ENCODE data around the gene KRTAP9-2.
"Not testable (repeated sequence)": the region's sequence is repeated elsewhere in the genome, so short reads cannot be mapped to it uniquely, and the experiment has no call there.

Gene KRTAP9-2, protein sequence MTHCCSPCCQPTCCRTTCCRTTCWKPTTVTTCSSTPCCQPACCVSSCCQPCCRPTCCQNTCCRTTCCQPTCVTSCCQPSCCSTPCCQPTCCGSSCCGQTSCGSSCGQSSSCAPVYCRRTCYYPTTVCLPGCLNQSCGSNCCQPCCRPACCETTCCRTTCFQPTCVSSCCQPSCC

DNA sequence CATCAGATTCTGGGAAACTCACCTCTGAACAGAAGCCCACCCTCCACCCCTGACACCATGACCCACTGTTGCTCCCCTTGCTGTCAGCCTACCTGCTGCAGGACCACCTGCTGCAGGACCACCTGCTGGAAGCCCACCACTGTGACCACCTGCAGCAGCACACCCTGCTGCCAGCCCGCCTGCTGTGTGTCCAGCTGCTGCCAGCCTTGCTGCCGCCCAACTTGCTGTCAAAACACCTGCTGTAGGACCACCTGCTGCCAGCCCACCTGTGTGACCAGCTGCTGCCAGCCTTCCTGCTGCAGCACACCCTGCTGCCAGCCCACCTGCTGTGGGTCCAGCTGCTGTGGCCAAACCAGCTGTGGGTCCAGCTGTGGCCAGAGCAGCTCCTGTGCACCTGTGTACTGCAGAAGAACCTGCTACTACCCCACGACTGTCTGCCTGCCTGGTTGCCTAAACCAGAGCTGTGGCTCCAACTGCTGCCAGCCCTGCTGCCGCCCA lies at the start of gene KRTAP9-2:
KRTAP9-2 (plus strand) TSS at position 51 of the 498 bp plus-strand sequence; CDS start at position 58, 7 bp downstream.
- H3K36me3 ChIP-seq (ENCODE audit: control insufficient read depth in 5 of 5, insufficient read depth in 5 of 5, low read length in 5 of 5); H3K27ac ChIP-seq (ENCODE audit: low read depth, low read length); H3K4me3 ChIP-seq (ENCODE audit: low read depth in 1 of 5, low read length in 5 of 5); H3K4me1 ChIP-seq (ENCODE audit: control insufficient read depth in 5 of 5, insufficient read depth in 5 of 5, low read length in 5 of 5); H3K9ac ChIP-seq (ENCODE audit: low read length in 5 of 5); H3K27me3 ChIP-seq (ENCODE audit: control insufficient read depth in 5 of 5, insufficient read depth in 4 of 5, low read length in 5 of 5); H3K9me3 ChIP-seq (ENCODE audit: control insufficient read depth in 5 of 5, low read length in 5 of 5): not testable (repeated sequence)

DNA sequence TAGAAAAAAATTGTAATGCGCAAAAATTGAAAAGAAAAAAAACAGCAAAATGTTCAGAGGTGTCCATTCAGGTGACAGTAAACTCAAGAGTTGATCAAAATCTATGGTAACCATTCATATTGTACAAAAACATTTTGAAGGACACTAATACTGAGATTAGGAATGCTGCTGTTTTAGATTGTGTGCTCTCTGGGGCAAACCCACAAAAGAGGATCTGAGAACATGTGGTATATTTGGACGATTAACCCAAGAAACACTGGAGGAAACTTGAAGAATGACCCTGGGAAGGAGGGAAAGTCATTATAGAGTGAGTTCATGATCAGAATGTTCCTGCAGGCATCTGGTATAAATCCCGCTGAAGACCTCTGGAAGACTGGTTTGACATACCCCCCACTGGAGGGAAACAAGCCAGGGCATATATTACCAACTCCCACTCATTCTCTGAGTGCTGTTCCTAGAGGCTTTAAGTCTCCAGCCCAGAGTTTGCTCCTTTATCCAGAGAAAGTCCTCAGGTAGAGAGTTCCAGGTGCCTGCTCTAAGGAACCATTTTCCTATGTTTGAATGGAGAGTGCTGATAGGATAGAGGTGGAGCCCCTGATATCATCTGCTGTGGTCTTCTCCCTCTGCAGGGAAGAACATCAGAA lies 49.6 kb upstream of the KRTAP9-2 start:
- H3K4me3 ChIP-seq (ENCODE audit: low read depth in 1 of 5, low read length in 5 of 5): no peak overlapping the region
- no peak overlapping the region for H3K9ac ChIP-seq (ENCODE audit: low read length in 5 of 5)
- peaks cover 0 to 7% (median 0%) of the 10 kb centered on the region in 5 donors for H3K4me1 ChIP-seq (ENCODE audit: control insufficient read depth in 5 of 5, insufficient read depth in 5 of 5, low read length in 5 of 5)
- H3K9me3 ChIP-seq (ENCODE audit: control insufficient read depth in 5 of 5, low read length in 5 of 5): no peaks in the 10 kb centered on the region
- H3K36me3 ChIP-seq (ENCODE audit: control insufficient read depth in 5 of 5, insufficient read depth in 5 of 5, low read length in 5 of 5): no peaks in the 10 kb centered on the region
- no peak overlapping the region for H3K27ac ChIP-seq (ENCODE audit: low read depth, low read length)
- peaks cover 0 to 7% (median 0%) of the 10 kb centered on the region in 5 donors for H3K27me3 ChIP-seq (ENCODE audit: control insufficient read depth in 5 of 5, insufficient read depth in 4 of 5, low read length in 5 of 5)

DNA sequence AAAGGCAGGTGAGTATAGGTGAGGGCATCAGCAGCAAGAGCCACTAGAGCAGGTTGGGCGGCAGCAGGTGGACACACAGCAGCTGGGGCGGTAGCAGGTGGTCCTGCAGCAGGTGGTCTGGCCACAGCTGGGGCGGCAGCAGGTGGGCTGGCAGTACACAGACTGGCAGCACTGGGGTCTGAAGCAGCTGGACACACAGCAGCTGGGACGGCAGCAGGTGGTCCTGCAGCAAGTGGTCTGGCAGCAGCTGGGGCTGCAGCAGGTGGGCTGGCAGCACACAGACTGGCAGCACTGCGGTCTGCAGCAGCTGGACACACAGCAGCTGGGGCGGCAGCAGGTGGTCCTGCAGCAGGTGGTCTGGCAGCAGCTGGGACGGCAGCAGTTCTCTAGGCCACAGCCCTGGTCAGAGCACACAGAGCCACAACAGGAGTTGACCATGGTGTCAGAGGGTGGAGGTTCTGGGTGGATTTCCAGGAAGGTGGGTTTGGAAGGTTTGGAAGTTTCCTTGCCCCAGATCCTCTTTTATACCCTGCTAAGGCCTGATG lies 48.6 kb upstream of the KRTAP9-2 start, which contains the start of gene KRTAP4-2:
KRTAP4-2 (minus strand) TSS at position 495 of the 545 bp plus-strand sequence; CDS start at position 438, 57 bp downstream.
- Histone ChIP-seq H3K36me3 (ENCODE audit: control insufficient read depth in 5 of 5, insufficient read depth in 5 of 5, low read length in 5 of 5) (no peaks in the 10 kb centered on the region), H3K4me3 (ENCODE audit: low read depth in 1 of 5, low read length in 5 of 5) (no peak within 1 kb of the TSS), H3K9me3 (ENCODE audit: control insufficient read depth in 5 of 5, low read length in 5 of 5) (no peaks in the 10 kb centered on the region), H3K27me3 (ENCODE audit: control insufficient read depth in 5 of 5, insufficient read depth in 4 of 5, low read length in 5 of 5) (peaks cover 0 to 7% (median 0%) of the 10 kb centered on the region in 5 donors), H3K9ac (ENCODE audit: low read length in 5 of 5) (no peak within 1 kb of the TSS), H3K27ac (ENCODE audit: low read depth, low read length) (no peak within 1 kb of the TSS), H3K4me1 (ENCODE audit: control insufficient read depth in 5 of 5, insufficient read depth in 5 of 5, low read length in 5 of 5) (peaks cover 0 to 7% (median 0%) of the 10 kb centered on the region in 5 donors)

DNA sequence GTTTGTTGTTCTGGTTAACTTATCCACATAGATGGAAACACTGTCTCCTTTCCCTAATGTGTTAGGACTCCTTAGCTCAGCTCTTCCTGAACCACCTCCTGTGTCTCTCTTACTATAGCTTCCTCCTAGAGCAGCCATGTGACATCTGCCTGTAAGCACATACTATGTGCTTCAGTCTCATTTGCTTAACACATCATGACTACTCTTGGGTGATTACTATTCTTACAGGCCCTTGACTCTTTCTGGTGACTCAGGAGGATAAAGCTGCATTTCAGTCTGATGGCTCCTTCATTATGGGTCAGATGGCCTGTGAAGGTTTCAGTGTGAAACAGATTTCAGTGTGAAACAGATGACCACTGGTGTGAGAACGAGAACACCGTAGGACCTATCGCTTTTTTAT lies 48.1 kb upstream of the KRTAP9-2 start:
- no peak overlapping the region for H3K9ac ChIP-seq (ENCODE audit: low read length in 5 of 5)
- H3K27me3 ChIP-seq (ENCODE audit: control insufficient read depth in 5 of 5, insufficient read depth in 4 of 5, low read length in 5 of 5): peaks cover 0 to 7% (median 0%) of the 10 kb centered on the region in 5 donors
- no peaks in the 10 kb centered on the region for H3K36me3 ChIP-seq (ENCODE audit: control insufficient read depth in 5 of 5, insufficient read depth in 5 of 5, low read length in 5 of 5)
- H3K27ac ChIP-seq (ENCODE audit: low read depth, low read length): no peak overlapping the region
- no peaks in the 10 kb centered on the region for H3K9me3 ChIP-seq (ENCODE audit: control insufficient read depth in 5 of 5, low read length in 5 of 5)
- peaks cover 0 to 7% (median 0%) of the 10 kb centered on the region in 5 donors for H3K4me1 ChIP-seq (ENCODE audit: control insufficient read depth in 5 of 5, insufficient read depth in 5 of 5, low read length in 5 of 5)
- H3K4me3 ChIP-seq (ENCODE audit: low read depth in 1 of 5, low read length in 5 of 5): no peak overlapping the region

DNA sequence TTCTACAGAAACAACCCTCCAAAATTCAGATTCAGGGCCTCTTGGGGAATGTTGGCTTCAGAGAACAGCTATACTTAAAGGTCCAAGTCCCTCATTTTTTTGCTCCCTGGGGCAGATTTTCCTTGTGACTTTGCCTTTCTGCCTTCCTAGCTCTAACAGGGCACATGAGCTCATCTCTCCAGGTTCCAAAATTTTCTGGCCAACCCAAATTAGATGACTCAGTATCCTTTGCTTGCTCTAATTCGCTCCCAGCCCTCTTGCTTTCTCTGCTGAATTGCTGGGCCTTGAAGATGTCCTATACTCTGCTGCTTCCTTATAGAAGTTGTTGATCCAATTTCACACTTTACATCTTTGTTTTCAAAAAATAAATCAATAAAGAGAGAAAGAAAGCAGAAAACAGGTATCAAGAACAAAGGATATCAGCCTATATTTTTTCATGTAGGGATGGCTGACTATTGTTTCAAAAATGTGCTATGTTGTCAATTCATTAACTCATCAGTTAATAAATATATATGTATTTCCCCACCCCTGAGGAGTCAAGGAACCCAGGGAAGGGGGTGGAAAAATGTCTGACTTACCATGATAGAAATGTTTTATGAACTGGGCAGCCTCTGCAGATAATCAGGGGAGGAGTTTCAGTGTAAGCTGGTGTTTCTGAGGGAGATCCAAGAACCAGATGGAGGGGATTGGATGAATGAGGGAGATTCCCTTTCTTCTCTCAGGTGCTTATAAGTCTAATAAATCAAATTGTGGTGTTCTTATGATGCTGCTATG lies 47.4 kb upstream of the KRTAP9-2 start:
- H3K36me3 ChIP-seq (ENCODE audit: control insufficient read depth in 5 of 5, insufficient read depth in 5 of 5, low read length in 5 of 5): no peaks in the 10 kb centered on the region
- no peak overlapping the region for H3K9ac ChIP-seq (ENCODE audit: low read length in 5 of 5)
- H3K4me1 ChIP-seq (ENCODE audit: control insufficient read depth in 5 of 5, insufficient read depth in 5 of 5, low read length in 5 of 5): peaks cover 0 to 7% (median 0%) of the 10 kb centered on the region in 5 donors
- H3K27me3 ChIP-seq (ENCODE audit: control insufficient read depth in 5 of 5, insufficient read depth in 4 of 5, low read length in 5 of 5): peaks cover 0 to 7% (median 0%) of the 10 kb centered on the region in 5 donors
- H3K4me3 ChIP-seq (ENCODE audit: low read depth in 1 of 5, low read length in 5 of 5): no peak overlapping the region
- no peaks in the 10 kb centered on the region for H3K9me3 ChIP-seq (ENCODE audit: control insufficient read depth in 5 of 5, low read length in 5 of 5)
- no peak overlapping the region for H3K27ac ChIP-seq (ENCODE audit: low read depth, low read length)

DNA sequence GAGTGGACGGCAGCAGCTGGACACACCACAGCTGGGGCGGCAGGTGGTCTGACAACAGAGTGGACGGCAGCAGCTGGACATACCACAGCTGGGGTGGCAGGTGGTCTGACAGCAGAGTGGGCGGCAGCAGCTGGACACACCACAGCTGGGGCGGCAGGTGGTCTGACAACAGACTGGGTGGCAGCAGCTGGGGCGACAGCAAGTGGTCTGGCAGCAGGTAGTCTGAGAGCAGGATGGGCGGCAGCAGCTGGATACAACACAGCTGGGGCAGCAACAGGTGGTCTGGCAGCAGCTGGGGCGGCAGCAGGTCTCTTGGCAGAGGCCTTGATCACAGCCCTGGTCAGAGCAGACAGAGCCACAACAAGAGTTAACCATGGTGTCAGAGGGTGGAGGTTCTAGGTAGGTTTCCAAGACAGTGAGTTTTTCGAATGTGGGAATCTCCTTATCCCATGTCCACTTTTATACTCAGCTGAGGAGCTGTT lies 41.9 kb upstream of the KRTAP9-2 start, which contains the start of gene KRTAP4-1:
KRTAP4-1 (minus strand) TSS at position 432 of the 482 bp plus-strand sequence; CDS start at position 375, 57 bp downstream.
- Histone ChIP-seq H3K9ac (ENCODE audit: low read length in 5 of 5) (no peak within 1 kb of the TSS), H3K27me3 (ENCODE audit: control insufficient read depth in 5 of 5, insufficient read depth in 4 of 5, low read length in 5 of 5) (peaks cover 0 to 5% (median 0%) of the 10 kb centered on the region in 5 donors), H3K4me3 (ENCODE audit: low read depth in 1 of 5, low read length in 5 of 5) (no peak within 1 kb of the TSS), H3K27ac (ENCODE audit: low read depth, low read length) (no peak within 1 kb of the TSS), H3K4me1 (ENCODE audit: control insufficient read depth in 5 of 5, insufficient read depth in 5 of 5, low read length in 5 of 5) (no peaks in the 10 kb centered on the region), H3K9me3 (ENCODE audit: control insufficient read depth in 5 of 5, low read length in 5 of 5) (no peaks in the 10 kb centered on the region), H3K36me3 (ENCODE audit: control insufficient read depth in 5 of 5, insufficient read depth in 5 of 5, low read length in 5 of 5) (no peaks in the 10 kb centered on the region)

DNA sequence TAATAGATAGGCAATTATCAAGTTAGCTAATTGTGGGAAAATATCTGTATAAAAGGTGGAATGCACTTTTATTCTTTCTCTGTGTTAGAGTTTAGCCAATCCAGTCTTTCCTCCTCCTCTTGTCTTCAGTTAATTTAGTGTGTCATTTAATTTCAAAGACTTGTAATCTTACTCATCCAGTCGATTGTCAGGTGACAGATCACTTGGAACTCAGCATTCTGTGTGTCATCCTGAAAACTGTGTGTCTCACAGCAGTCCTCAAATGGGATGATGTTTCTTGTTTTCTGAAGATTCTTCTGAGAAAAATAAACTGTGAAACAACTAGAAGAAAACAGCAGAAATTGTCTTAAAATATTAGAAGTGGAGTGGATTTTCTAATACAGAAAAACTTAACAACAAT lies 41.4 kb upstream of the KRTAP9-2 start:
- Histone ChIP-seq H3K27ac (ENCODE audit: low read depth, low read length) (no peak overlapping the region), H3K4me3 (ENCODE audit: low read depth in 1 of 5, low read length in 5 of 5) (no peak overlapping the region), H3K9me3 (ENCODE audit: control insufficient read depth in 5 of 5, low read length in 5 of 5) (no peaks in the 10 kb centered on the region), H3K27me3 (ENCODE audit: control insufficient read depth in 5 of 5, insufficient read depth in 4 of 5, low read length in 5 of 5) (peaks cover 0 to 6% (median 4%) of the 10 kb centered on the region in 5 donors), H3K4me1 (ENCODE audit: control insufficient read depth in 5 of 5, insufficient read depth in 5 of 5, low read length in 5 of 5) (no peaks in the 10 kb centered on the region), H3K9ac (ENCODE audit: low read length in 5 of 5) (no peak overlapping the region), H3K36me3 (ENCODE audit: control insufficient read depth in 5 of 5, insufficient read depth in 5 of 5, low read length in 5 of 5) (no peaks in the 10 kb centered on the region)

DNA sequence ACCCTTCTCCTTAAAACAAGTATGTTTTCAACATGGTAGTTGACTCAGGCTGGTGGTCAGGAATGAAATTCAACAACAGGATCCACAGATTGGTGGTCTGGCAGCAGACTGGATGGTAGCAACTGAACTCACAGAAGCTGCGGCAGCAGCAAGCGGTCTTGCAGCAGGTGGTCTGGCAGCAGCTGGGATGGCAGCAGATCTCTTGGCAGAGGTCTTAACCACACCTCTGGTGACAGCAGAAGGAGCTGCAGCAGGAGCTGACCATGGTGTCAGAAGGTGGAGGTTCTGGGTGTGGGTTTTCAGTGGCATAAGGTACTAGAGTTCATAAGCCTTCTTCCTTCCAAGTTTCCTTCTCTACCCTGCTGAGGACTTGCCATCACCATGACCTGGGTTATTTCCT lies 39.6 kb upstream of the KRTAP9-2 start:
- Histone ChIP-seq H3K27me3 (ENCODE audit: control insufficient read depth in 5 of 5, insufficient read depth in 4 of 5, low read length in 5 of 5) (peaks cover 5 to 11% (median 10%) of the 10 kb centered on the region in 5 donors), H3K9me3 (ENCODE audit: control insufficient read depth in 5 of 5, low read length in 5 of 5) (no peaks in the 10 kb centered on the region), H3K4me1 (ENCODE audit: control insufficient read depth in 5 of 5, insufficient read depth in 5 of 5, low read length in 5 of 5) (no peaks in the 10 kb centered on the region), H3K27ac (ENCODE audit: low read depth, low read length) (no peak overlapping the region), H3K36me3 (ENCODE audit: control insufficient read depth in 5 of 5, insufficient read depth in 5 of 5, low read length in 5 of 5) (no peaks in the 10 kb centered on the region), H3K9ac (ENCODE audit: low read length in 5 of 5) (no peak overlapping the region), H3K4me3 (ENCODE audit: low read depth in 1 of 5, low read length in 5 of 5) (no peak overlapping the region)

DNA sequence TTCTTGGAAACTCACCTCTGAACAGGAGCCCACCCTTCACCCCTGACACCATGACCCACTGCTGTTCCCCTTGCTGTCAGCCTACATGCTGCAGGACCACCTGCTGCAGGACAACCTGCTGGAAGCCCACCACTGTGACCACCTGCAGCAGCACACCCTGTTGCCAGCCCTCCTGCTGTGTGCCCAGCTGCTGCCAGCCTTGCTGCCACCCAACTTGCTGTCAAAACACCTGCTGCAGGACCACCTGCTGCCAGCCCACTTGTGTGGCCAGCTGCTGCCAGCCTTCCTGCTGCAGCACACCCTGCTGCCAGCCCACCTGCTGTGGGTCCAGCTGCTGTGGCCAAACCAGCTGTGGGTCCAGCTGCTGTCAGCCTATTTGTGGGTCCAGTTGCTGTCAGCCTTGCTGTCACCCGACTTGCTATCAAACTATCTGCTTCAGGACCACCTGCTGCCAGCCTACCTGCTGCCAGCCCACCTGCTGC lies 36.6 kb upstream of the KRTAP9-2 start, which contains the start of gene KRTAP9-1:
KRTAP9-1 (plus strand) TSS at position 51 of the 482 bp plus-strand sequence; CDS start at position 51, 0 bp downstream.
- H3K4me3 ChIP-seq (ENCODE audit: low read depth in 1 of 5, low read length in 5 of 5); H3K9ac ChIP-seq (ENCODE audit: low read length in 5 of 5); H3K9me3 ChIP-seq (ENCODE audit: control insufficient read depth in 5 of 5, low read length in 5 of 5); H3K27ac ChIP-seq (ENCODE audit: low read depth, low read length); H3K4me1 ChIP-seq (ENCODE audit: control insufficient read depth in 5 of 5, insufficient read depth in 5 of 5, low read length in 5 of 5); H3K36me3 ChIP-seq (ENCODE audit: control insufficient read depth in 5 of 5, insufficient read depth in 5 of 5, low read length in 5 of 5); H3K27me3 ChIP-seq (ENCODE audit: control insufficient read depth in 5 of 5, insufficient read depth in 4 of 5, low read length in 5 of 5): not testable (repeated sequence)
